NCI-H2107 (cell line): Measurements from ENCODE around the gene NYNRIN.
A peak's percentile ranks its signal among the peaks of the same experiment; 100 is the strongest.

Source experiments
- DNase-seq: peaks from one replicate; lab custom pipeline; 2025; lab: John Stamatoyannopoulos, UW

NYNRIN gene

DNA sequence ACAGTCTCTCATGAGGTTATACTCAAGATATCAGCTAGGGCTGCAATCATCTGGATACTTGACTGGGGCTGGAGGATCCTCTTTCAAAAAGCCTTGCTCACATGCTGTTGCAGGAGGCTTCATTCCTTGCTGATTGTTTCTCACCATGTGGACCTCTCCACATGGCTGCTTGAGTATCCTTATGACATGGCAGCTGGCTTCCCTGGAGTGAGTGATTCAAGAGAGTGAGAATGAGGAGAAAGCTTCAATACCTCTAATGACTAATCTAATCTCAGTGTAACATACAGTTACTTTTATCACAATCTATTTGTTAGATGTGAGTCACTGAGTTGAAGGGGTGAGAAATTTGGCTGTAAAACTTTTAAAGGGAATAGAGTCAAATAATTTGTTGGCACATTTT, 58.2 kb downstream of the NYNRIN start:
- DNase-seq = no peak

DNA sequence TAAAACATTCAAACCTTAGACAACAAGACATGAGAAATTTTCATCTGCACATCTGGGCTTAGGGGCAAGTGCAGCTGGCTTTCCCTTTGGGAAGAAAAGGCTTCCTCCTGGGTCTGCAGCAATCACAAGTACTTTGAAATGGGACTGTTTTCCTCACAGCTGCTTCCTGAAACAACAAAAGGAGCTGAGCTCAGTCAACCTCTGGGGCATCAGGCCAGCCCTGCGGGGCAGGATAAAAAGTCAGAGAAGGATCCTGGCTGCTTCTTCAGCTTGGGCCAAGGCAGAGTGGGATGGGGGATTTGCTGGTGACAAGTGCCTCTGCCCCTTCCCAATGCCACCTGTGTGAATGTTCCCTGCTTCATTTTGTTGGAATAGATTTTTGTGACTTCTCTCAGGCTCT, 59.9 kb downstream of the NYNRIN start:
- no peak for DNase-seq

DNA sequence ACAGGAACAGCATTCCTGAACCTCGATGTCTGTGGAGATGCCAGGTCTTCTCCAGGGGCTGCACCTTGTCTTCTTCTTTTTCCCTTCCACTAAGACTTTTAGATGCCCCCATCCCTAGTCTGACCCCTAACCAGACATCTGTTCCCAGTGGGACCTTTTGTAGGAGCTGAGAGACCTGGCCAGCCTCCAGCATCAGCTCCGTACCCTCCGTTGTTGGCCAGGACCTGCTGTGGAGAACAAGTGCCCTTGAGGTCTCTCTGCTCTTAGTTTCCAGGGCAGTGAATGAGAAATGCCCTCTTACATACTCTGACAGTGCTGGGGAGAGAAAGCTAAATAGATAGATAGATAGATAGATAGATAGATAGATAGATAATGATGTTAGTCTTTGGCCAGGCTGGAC, 60.5 kb downstream of the NYNRIN start:
- no peak for DNase-seq

DNA sequence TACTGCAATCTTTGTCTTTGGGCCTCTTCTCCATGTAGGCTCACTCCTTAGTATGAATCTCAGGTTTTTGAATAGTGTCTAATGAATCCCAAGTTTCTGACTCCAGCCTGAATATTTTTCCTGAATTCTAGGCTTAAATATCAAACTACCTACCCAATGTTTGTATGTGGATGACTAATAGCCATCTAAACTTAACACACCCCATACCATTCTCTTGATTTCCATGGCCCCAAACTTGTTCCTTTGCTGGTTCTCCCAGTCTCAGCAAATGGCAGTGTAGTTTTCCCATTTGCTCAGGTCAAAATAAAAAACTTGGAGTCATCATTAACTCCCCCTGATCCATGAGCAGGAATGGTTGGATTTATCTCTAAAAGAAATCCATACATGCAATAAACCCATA, 62.5 kb downstream of the NYNRIN start:
- no peak for DNase-seq

DNA sequence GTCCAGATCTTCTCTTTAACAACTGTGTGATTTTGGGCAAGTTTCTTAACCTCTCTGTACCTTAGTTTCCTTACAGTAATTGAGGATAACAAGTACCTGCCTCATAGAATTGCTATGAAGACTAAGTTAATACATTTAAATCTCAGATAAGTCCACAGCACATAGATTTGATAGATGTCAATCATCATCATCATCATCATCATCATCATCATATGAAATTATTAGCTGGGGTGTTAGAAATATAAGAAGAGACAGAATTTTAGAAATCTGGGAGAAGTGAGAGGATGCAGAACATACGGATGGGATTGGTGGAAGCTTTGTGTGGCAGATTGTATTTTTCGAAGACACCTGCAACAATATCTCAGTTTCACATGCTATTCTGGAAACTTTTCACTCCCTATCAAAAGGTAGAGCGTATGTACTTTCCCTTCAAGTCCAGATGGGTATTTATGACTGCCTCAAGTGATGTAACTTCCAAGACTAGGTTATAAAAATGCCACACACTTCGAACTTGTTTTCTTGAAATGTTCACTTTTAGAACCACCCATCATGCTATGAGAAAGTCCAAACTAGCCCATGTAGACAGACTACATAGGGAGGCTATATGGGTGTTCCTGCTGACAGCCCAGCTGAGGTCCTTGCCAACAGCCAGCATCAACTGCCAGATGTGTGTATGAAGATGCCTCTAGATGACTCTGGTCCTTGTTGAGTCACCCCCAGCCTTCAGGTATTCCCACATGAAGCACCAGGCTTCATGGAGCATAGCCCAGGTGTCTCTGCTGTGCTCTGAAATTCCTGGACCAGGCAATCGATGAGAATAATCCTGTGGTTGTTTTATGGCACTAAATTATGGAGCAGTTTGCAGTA, 64.4 kb downstream of the NYNRIN start:
- DNase-seq = peak; percentile 64

DNA sequence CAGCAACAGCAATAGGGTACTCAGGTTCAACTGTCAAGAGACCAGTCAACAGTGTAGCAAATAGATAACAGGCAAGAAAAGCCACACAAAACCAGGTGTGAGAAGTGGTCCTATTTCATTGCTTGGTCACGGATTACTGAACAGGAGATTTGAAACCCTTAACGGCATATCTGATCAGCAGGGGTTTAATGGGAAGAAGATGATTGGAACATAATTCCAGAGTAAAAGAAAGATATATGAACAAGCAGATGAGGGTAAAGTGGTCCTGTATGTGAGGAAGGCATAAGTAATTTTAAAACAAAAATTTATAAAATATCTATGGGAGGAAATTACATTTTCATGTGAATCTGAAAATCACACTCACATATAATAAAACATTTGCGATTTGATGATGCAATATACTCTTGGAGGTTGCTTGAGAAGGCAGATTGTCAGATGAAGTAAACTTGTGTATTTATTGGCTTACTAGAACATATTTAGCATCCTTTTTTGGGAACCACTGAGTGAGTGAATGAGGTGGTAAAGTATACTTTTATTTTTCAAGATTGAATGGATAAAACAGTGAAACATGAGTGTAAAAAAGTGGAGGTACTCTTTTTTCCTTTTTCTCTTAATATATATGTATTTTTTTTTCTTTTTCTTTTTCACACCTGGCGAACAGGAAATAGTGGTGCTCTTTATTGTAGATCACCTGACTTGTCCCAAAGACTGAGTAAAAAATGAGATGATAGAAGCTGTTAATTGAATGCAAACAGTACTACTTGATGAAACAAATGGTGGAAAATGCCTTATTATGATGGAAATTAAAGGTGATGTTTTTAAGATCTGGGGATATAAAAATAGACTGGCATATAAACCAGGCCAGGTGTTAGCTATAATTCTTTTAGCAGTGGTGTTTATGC, 65.3 kb downstream of the NYNRIN start:
- no peak for DNase-seq

DNA sequence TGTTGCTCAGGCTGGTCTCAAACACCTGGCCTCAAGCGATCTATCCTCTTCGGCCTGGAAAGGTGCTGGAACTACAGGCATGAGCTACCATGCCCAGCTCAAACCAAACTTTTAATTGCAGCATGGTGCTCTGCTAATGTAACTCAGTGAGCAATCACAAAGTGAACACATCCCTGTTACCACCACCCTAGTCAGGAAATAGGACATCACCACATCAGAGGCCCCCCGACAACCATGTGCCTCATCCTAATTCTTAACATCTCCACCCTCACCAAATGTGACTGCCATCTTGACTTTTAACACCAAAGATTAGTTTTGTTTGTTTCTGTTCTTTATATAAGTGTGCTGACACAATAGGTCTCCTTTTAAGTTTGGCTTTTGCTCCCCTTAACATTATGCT, 66.6 kb downstream of the NYNRIN start:
- no peak for DNase-seq

DNA sequence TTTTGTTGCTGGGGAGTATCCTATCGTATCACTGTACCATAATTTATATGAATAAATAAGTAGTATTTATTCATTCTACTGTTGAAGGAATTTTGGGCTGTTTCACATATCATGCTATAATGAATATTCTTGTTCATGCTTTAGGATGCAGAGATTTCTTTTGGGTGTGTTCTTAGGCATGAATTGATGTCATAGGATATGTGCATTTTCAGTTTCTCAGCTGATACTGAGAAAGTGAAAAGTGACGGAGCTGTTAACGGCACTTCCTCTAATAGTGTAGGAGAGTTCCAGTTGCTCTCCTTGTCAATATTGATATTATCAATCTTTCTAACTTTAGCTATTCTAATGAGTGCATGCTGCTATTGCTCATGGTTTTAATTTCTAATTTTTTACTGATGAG, 67.0 kb downstream of the NYNRIN start:
- no peak for DNase-seq
